GM10248 (cell line): Measurements from ENCODE around the gene RCAN3.

ENCODE experiments used
- CTCF ChIA-PET: fragments of 300-600 bp; sonication (Branson Sonifier 250); formaldehyde crosslinking; extraction: SDS; loops from one replicate; lab custom pipeline; 2021; ENCODE audit warnings: antibody characterized with exemption; lab: Yijun Ruan, JAX
- POLR2A ChIA-PET: fragments of 350-650 bp; sonication (Branson Sonifier 250); formaldehyde crosslinking; extraction: SDS; loops from one replicate; lab custom pipeline; 2020; ENCODE audit warnings: antibody characterized with exemption; lab: Yijun Ruan, JAX
- DNase-seq: peaks from one replicate; pipeline ENCODE4 v3.0.0; 2012; ENCODE audit errors: extremely low spot score
- CTCF ChIP-seq: IDR thresholded peaks from 2 replicates; pipeline ENCODE4 v1.5.1; 2012; ENCODE audit warnings: mild to moderate bottlenecking, low read depth; ENCODE audit errors: extremely low read depth, missing control alignments, control extremely low read depth

The RCAN3 gene

DNA sequence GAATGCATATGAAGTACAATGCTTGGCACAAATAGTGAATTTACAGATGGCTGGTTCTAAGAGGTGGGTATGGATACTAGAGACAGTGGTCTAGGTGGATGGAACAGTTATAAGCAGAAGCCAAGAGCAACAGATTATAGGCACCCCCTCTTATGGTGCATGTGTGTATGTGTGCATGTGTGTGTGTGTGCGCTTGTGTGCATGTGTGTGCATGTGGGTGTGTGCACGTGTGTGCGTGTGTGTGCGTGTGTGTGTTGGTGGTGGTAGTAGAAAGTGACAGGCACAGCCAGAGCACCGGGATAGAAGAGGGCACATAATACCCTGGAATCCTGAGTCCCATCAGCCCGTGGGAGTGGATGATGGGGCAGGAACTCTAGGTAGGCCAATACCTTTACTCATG is 54.6 kb downstream of the RCAN3 start:
- CTCF ChIA-PET, result interaction anchor here (1.0 to 1.5 kb wide), 3 partner anchors 10 to 42 kb away, joined by 3 to 7 read pairs (median 3); no protein-coding TSS in a partner anchor
- DNase-seq, result no peak
- no peak for TF ChIP-seq CTCF
- POLR2A ChIA-PET, result no interaction called here

DNA sequence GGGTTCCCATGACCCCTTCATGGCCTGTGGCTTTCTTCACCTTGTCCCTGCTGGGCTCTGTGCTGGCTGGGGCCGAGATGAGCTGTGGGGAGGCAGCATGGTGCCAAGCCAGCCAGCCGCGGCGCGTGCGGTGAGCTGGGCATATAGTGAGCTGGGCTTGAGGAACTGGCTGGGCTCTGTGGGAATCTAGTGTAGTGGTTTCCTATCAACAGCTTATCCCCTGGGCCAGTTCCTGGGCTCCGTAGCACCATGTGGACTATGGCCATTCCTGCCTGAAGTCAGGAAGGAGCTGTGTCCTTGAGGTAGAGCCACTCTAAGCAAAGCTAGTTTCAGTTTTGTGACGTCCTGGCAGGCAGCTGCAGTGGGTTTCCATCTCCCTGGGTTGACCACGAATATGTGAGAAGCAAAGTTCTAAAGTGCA is 55.1 kb downstream of the RCAN3 start:
- DNase-seq, result no peak
- ChIA-PET CTCF (interaction anchor here (0.9 to 1.5 kb wide), 4 partner anchors 10 to 65 kb away, joined by 3 to 7 read pairs (median 3); no protein-coding TSS in a partner anchor), POLR2A (no interaction called here)

DNA sequence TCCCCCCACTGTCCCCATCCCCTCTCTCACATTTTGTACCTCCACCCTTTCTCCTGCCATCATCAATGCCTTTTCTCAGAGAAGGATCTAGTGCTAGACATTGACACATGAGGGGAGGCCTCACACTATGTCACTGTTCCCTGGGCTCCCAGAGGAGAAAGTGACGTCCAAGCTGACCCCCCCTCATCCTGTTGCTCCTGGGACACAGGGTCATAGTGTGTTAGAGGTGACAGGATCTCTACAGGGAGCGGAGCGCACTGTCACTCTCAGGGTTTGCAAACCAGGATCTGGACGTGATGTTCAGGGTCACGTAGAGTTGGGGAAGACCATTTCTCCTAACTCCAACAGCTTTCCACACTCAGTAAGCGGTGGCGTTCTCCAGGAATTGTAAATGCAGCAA is 55.8 kb downstream of the RCAN3 start:
- ChIA-PET CTCF (interaction anchor here (0.9 to 1.5 kb wide), 4 partner anchors 11 to 66 kb away, joined by 3 to 7 read pairs (median 3); no protein-coding TSS in a partner anchor), POLR2A (no interaction called here)
- DNase-seq, result no peak
- TF ChIP-seq CTCF, result no peak

More for the DNA sequence above, 55.1 kb downstream of the RCAN3 start:
- no peak for TF ChIP-seq CTCF

DNA sequence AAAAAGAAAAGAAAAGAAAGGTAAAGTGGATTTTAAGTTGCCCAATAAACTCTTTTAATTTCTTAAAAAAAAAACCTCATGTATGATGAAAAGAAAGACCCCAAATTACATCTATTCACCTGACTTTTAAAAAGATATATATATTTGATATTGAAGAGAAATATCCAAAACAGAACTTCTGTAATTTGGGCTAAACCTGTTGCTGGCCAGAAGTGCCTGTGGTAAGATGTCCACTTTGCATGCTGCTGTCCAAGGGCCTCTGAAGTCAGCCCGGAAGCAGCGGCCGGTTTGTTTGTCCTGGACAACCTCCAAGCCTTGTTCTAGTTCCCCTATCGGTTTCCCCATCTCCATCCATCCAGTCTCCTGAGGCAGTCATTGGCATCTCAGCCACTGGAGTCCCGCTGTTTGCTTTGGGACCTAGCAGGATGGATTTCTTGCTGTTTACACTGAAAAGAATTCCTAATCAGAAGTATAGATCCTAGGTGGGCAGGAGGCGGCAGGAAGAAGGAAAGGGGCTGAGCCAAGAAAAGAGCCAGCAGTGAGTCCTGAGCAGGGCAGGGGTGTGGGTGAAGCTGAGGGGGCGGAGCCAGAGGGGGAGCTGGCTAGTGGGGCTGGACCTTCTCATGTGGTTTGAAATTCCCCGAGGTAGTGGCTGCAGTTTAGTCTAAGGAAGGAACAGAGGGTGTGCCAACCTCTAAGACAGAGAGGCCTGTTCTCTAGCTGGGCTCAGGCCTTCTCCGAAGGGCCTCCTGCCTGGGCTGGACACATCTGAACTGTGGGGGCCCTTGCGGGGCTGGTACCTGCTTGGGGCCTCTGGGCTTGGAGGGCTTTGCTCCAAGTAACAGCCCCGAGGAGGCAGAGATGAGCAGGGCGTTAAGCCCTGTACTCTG is 56.5 kb downstream of the RCAN3 start:
- POLR2A ChIA-PET, result no interaction called here

GRCh38 chr1:24560361-24560760 is 57.7 kb downstream of the RCAN3 start:
- CTCF ChIA-PET, result interaction anchor here (1.0 to 1.5 kb wide), 3 partner anchors 27 to 169 kb away, joined by 3 read pairs; no protein-coding TSS in a partner anchor

More for the DNA sequence above, 56.5 kb downstream of the RCAN3 start:
- CTCF ChIA-PET, result interaction anchor here (1.0 to 1.5 kb wide), 2 partner anchors 28 to 134 kb away, joined by 3 read pairs; no protein-coding TSS in a partner anchor
- no peak for TF ChIP-seq CTCF
- no peak for DNase-seq

More at GRCh38 chr1:24560361-24560760, 57.7 kb downstream of the RCAN3 start:
- DNase-seq, result no peak
- POLR2A ChIA-PET, result no interaction called here
- TF ChIP-seq CTCF, result no peak
